Measurements from ENCODE around the gene SOX14. TPM values are rescaled to one million over a fixed set of nuclear protein-coding genes. Genes with fewer than 3 reads are reported as not detected.
A peak's percentile ranks its signal among the peaks of the same experiment; 100 is the strongest.

The SOX14 gene
- polyA plus RNA-seq (not detected in 2 replicates), polyA minus RNA-seq (not detected in 2 replicates)

GRCh38 chr3:137764001-137764433, at the start of gene SOX14:
Gene SOX14, plus strand, starts transcription at chr3:137764315. Its CDS starts 470 bp downstream, at chr3:137764785.
- peak within 1 kb of the TSS; percentile 65 for H3K4me3 ChIP-seq (ENCODE audit: low read length)

DNA sequence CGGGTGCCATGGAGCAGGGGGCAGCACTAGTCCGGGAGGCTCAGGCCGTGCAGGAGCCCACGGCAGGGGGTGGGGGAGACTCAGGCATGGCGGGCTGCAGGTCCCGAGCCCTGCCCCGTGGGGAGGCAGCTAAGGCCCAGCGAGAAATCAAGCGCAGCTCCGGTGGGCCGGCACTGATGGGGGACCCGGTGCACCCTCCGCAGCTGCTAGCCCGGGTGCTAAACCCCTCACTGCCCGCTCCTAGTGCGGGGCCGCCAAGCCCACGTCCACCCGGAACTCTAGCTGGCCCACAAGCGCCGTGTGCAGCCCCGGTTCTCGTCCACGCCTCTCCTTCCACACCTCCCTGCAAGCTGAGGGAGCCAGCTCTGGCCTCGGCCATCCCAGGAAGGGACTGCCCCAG, 49.6 kb upstream of the SOX14 start:
- no peaks in the 10 kb centered on the region for H3K79me2 ChIP-seq (replicated peaks; ENCODE audit: insufficient read depth, low read length)
- H3K9me3 ChIP-seq (ENCODE audit: low read length), result no peaks in the 10 kb centered on the region
- no peaks in the 10 kb centered on the region for H3K36me3 ChIP-seq (ENCODE audit: insufficient read depth, low read length)
- TF ChIP-seq REST (IDR thresholded peaks at IDR 0.05; ENCODE audit: borderline replicate concordance) (no peak), SMC3 (conservative IDR thresholded peaks at IDR 0.05; ENCODE audit: poor library complexity) (no peak), EP300 (conservative IDR thresholded peaks at IDR 0.05; ENCODE audit: poor library complexity, severe bottlenecking) (no peak), RAD21 (conservative IDR thresholded peaks at IDR 0.05) (no peak), TAF1 (IDR thresholded peaks at IDR 0.05; ENCODE audit: low read depth) (no peak), MXI1 (conservative IDR thresholded peaks at IDR 0.05; ENCODE audit: poor library complexity, severe bottlenecking) (no peak)
- no peak overlapping the region for H3K4me2 ChIP-seq (ENCODE audit: low read length)
- H3K9me2 ChIP-seq (ENCODE audit: insufficient read depth, low read length), result no peaks in the 10 kb centered on the region
- H3K9ac ChIP-seq (ENCODE audit: low read length), result no peak overlapping the region
- no peaks in the 10 kb centered on the region for H4K20me1 ChIP-seq (ENCODE audit: insufficient read depth)
- no peaks in the 10 kb centered on the region for H3F3A ChIP-seq (ENCODE audit: insufficient read depth, low read length, poor library complexity, severe bottlenecking)
- H3K4me3 ChIP-seq (ENCODE audit: low read length), result no peak overlapping the region
- no peaks in the 10 kb centered on the region for H3K27me3 ChIP-seq (ENCODE audit: insufficient read depth, low read depth, low read length)
- no peak overlapping the region for H3K27ac ChIP-seq (ENCODE audit: low read length)
- no peak overlapping the region for H2AFZ ChIP-seq (ENCODE audit: low read depth, low read length)

More at GRCh38 chr3:137764001-137764433, at the start of gene SOX14:
- H3K4me2 ChIP-seq (ENCODE audit: low read length), result peak within 1 kb of the TSS; percentile 88
- no peak within 1 kb of the TSS for H3K9ac ChIP-seq (ENCODE audit: low read length)
- H3K36me3 ChIP-seq (ENCODE audit: insufficient read depth, low read length), result no peaks in the 10 kb centered on the region
- no peaks in the 10 kb centered on the region for H3F3A ChIP-seq (ENCODE audit: insufficient read depth, low read length, poor library complexity, severe bottlenecking)
- no peaks in the 10 kb centered on the region for H3K9me2 ChIP-seq (ENCODE audit: insufficient read depth, low read length)
- H4K20me1 ChIP-seq (ENCODE audit: insufficient read depth), result no peaks in the 10 kb centered on the region
- no peak for TF ChIP-seq SMC3 (conservative IDR thresholded peaks at IDR 0.05; ENCODE audit: poor library complexity)
- TF ChIP-seq EZH2 (IDR thresholded peaks at IDR 0.05; ENCODE audit: borderline replicate concordance, insufficient read depth, low read length, poor library complexity, severe bottlenecking), result peak; percentile 45
- TF ChIP-seq POLR2AphosphoS5 (IDR thresholded peaks at IDR 0.05), result peak; percentile 6
- peaks cover 98% of the 10 kb centered on the region for H3K27me3 ChIP-seq (ENCODE audit: insufficient read depth, low read depth, low read length)
- H3K79me2 ChIP-seq (replicated peaks; ENCODE audit: insufficient read depth, low read length), result no peaks in the 10 kb centered on the region
- H2AFZ ChIP-seq (ENCODE audit: low read depth, low read length), result no peak within 1 kb of the TSS
- H3K27ac ChIP-seq (ENCODE audit: low read length), result no peak within 1 kb of the TSS
- no peaks in the 10 kb centered on the region for H3K9me3 ChIP-seq (ENCODE audit: low read length)

DNA sequence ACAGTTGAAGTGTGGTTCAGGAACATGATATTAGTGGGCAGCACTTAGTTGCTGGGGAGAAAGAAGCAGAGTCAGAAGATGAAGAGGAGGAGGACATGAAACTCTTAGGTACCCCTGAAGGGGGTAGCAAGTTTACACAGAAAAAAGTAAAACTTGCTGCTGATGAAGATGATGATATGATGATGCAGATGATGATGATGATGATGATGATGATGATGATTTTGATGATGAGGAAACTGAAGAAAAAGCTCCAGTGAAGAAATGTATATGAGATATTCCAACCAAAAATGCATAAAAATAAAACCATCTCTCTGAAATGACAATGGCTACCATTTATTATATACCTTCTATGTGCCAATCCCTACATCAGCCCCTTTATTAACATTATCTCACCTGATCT, 39.9 kb upstream of the SOX14 start:
- no peaks in the 10 kb centered on the region for H3F3A ChIP-seq (ENCODE audit: insufficient read depth, low read length, poor library complexity, severe bottlenecking)
- H3K9me2 ChIP-seq (ENCODE audit: insufficient read depth, low read length), result no peaks in the 10 kb centered on the region
- H2AFZ ChIP-seq (ENCODE audit: low read depth, low read length), result no peak overlapping the region
- no peak overlapping the region for H3K4me2 ChIP-seq (ENCODE audit: low read length)
- H3K36me3 ChIP-seq (ENCODE audit: insufficient read depth, low read length), result no peaks in the 10 kb centered on the region
- H4K20me1 ChIP-seq (ENCODE audit: insufficient read depth), result no peaks in the 10 kb centered on the region
- no peaks in the 10 kb centered on the region for H3K79me2 ChIP-seq (replicated peaks; ENCODE audit: insufficient read depth, low read length)
- no peaks in the 10 kb centered on the region for H3K27me3 ChIP-seq (ENCODE audit: insufficient read depth, low read depth, low read length)
- no peaks in the 10 kb centered on the region for H3K9me3 ChIP-seq (ENCODE audit: low read length)
- H3K27ac ChIP-seq (ENCODE audit: low read length), result no peak overlapping the region
- H3K9ac ChIP-seq (ENCODE audit: low read length), result no peak overlapping the region
- TF ChIP-seq, protein P1, sequence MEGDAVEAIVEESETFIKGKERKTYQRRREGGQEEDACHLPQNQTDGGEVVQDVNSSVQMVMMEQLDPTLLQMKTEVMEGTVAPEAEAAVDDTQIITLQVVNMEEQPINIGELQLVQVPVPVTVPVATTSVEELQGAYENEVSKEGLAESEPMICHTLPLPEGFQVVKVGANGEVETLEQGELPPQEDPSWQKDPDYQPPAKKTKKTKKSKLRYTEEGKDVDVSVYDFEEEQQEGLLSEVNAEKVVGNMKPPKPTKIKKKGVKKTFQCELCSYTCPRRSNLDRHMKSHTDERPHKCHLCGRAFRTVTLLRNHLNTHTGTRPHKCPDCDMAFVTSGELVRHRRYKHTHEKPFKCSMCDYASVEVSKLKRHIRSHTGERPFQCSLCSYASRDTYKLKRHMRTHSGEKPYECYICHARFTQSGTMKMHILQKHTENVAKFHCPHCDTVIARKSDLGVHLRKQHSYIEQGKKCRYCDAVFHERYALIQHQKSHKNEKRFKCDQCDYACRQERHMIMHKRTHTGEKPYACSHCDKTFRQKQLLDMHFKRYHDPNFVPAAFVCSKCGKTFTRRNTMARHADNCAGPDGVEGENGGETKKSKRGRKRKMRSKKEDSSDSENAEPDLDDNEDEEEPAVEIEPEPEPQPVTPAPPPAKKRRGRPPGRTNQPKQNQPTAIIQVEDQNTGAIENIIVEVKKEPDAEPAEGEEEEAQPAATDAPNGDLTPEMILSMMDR (IDR thresholded peaks at IDR 0.05; ENCODE audit: poor library complexity, severe bottlenecking), result no peak
- TF ChIP-seq EP300 (conservative IDR thresholded peaks at IDR 0.05; ENCODE audit: poor library complexity, severe bottlenecking) (no peak), SMC3 (conservative IDR thresholded peaks at IDR 0.05; ENCODE audit: poor library complexity) (no peak), MXI1 (conservative IDR thresholded peaks at IDR 0.05; ENCODE audit: poor library complexity, severe bottlenecking) (no peak), POLR2AphosphoS5 (IDR thresholded peaks at IDR 0.05) (no peak), TAF1 (IDR thresholded peaks at IDR 0.05; ENCODE audit: low read depth) (no peak), EZH2 (IDR thresholded peaks at IDR 0.05; ENCODE audit: borderline replicate concordance, insufficient read depth, low read length, poor library complexity, severe bottlenecking) (no peak), RAD21 (conservative IDR thresholded peaks at IDR 0.05) (no peak), REST (IDR thresholded peaks at IDR 0.05; ENCODE audit: borderline replicate concordance) (no peak)
- H3K4me3 ChIP-seq (ENCODE audit: low read length), result no peak overlapping the region
